ENCODE results near the gene KCND3.

The KCND3 gene

DNA sequence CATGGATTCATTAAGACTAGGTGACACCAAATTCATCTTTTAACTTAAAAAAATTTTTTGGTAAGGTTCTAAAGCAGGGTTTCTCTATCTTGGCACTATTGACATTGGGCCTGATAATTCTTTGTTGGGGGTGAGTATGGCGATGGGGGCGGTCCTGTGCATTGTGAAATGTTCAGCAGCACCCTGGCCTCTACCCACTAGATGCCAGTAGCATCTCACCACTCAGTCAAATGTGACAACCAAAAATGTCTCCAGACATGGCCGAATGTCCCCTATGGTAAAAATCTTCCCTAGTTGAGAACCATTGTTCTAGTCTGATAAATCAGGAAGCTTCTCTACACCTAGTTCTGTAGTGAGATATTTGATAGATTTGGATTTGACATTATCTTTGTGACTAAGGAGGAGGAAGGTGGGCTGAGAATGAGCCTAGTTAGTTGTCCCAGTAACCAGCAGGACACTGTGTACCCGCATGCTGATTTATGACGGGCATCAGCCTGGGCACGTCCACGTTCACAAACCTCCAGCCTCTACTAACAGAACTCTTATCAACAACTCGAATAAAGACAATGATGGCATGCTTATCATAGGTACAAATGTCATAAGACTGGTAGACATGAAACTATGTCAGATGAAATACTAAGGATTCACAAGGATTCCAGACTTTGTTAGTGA is 104.6 kb downstream of the KCND3 start:
- in situ Hi-C loops (cut with MboI; ENCODE audit: low sequenced_read_pairs), result no loop called here

DNA sequence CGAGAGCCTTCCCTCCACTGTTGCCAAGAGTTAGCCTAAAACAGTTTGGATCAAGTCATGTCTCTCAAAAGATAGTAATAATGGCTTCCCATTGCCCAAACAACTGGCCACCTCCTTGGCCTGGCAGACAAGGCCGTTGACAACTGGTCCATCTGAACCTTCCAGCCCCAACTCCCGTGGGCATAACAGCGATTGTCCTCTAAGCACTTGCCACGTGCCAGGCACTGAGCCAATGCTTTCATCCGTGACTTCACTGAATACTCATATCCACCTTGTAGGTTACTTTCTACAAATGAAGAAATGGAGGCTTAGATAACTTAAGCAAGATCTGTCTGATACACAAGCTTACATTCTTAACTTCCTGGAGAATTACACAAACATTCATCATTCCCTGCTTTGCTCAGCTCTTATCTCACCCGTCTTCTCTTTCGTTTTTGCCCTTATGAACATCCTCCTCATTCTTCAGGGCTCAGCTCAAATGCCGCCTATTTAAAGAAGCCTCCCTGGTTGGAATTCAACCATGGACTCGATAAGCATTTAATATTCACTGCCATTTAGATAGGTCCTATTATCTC is 106.4 kb downstream of the KCND3 start:
- in situ Hi-C loops (cut with MboI; ENCODE audit: low sequenced_read_pairs), result no loop called here

DNA sequence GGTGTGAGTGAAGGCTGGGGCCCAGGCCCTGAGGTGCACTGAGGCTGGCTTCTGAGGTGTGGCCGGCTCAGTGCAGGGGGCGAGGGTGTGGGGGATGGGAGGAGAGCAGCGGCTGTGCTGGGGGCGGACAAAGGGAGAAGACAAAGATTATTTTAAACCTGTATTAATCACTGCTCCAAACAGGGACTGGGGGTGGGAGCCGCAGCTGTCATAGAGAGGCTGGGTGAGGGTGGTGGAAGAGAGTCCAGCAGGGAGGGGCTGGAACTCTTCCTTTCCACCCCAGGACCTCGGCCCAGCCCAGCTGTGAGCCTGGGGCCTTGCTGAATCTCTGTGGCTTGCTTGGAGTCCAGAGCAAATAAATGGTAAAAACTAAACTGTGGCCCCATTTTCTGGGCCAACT is 106.9 kb downstream of the KCND3 start:
- in situ Hi-C loops (cut with MboI; ENCODE audit: low sequenced_read_pairs), result no loop called here

DNA sequence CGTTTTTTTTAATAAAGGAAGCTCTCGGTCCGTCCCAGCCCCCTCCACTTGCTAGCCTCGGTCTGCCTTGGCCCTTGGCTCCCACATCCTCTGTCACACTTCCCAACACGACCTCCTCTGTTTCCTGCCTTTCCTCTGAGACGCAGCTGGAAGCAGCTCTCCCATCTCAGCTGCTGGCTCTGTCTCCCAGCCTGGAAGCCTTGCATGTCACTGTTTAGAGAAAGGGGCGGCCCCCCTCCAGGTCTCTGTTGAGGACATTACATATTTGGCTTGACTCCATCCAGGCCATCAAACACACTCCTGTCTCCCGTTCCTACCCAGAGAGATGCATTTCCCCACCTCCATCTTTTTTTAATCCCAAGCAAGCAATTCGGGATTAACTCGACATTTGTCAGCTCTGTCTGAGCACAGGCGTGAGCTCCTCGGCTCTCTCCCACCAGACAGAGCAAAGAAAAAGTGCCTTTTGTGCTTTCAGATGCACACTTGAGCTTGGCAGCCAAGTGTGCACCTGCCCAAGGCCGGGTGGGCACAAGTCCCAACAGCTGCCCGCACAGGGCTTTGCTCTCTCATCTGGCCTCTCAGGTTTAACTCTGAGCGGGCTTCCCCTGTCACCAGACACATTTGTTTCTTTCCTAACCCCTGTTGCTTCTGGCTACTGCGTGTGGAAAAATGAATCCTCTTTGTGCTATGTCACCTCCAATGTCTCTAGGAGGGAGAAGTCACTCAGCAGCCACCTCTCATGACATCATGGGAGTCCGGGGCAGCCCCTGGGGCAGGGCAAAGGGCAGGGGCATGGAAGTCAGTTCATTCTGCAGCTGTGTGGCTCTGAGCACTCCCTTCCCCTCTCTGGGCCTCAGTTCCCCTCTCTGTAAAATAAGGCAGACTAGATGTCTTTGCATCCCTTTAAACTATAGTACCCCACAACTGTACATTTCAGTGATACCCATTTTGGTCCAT is 108.3 kb downstream of the KCND3 start:
- in situ Hi-C loops (cut with MboI; ENCODE audit: low sequenced_read_pairs), result no loop called here

DNA sequence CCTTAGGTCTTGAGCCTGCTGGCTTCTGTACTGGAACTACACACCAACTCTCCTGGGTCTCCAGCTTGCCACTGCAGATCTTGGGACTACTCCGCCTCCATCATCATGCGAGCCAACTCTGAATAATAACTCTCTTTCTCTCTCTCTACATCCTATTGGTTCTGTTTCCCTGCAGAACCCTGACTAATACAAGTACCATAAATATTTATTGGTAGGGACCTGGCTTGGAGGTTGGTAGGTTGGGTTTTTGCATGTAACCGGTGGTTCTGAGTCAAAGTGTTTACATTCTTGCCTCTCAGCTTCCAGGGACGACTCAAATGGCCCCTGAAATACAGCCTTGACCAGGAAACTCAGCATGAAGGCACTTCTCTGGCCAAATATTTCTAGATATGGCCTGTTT is 110.4 kb downstream of the KCND3 start:
- in situ Hi-C loops (cut with MboI; ENCODE audit: low sequenced_read_pairs), result no loop called here

DNA sequence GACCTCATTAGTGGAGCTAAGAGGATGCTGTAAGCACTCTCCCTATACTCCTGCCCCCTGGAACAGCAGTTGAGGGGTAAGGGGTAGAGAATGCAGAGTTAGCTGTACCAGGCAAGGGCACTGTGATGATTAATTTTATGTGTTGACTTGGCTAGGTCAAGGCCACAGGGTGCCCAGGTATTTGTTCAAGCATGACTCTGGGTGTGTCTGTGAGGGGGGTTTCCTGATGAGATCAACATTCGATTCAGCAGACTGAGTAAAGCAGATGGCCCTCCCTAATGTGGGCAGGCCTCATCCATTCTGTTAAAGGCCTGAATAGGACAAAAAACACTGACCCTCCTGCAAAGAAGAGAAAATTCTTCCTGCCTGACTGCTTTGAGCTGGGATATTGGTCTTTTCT is 110.8 kb downstream of the KCND3 start:
- in situ Hi-C loops (cut with MboI; ENCODE audit: low sequenced_read_pairs), result no loop called here

DNA sequence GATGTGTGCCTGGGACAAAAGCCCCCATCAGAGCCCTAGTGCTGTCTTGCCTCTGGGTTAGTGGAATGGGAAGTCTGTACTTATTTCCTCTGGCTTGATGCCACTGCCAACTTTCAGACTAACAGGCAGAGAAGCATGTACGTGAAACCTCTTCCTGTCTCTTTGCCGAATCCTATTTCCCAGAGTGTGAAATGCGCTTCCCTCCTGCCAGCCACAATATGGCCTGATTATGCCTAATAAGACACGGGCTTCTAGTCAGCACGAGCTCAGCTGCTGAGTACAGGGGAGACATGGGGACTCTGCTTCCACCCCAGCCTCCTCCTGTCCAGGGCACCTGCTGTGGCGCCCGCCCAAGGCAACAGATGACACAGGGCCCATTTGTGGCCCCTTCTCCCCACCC is 111.4 kb downstream of the KCND3 start:
- in situ Hi-C loops (cut with MboI; ENCODE audit: low sequenced_read_pairs), result no loop called here

DNA sequence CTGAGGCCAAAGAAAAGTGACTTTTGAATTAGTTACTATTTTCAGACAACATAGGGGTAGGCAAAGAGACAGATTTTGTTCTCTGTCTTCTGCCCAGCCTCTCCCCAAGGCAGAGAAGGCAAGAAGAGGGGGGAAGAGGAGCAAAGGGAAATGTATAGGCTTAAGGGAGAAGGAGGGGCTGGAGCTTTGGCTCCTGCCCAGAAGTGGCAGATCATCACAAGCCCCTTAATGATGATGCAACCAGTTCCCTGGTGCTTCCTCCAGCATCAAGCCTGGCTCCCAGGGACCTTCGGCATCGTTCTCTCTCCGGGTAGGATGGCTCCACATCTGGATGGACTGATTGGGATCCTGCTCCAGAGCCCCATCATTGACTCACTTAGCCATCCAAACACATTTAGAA is 112.8 kb downstream of the KCND3 start:
- in situ Hi-C loops (cut with MboI; ENCODE audit: low sequenced_read_pairs), result no loop called here

DNA sequence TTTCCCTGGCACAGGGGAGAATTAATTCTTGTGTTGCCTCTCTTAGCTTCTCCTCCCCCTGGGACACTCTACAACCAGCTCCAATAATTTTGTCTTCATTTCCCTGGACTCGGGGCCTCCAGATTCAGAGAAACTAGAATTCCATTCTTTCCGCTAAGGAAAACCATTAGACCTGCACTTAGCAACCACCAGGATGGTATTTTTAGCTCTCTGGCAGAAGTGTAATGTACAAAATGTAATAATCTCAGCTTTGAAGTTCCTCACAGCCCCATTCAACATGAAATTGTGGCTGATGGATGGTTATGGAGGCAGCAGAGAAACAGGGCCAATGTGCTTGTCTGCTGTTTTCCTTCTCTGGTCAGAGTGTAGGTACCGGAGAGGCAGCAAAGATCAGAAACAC is 113.8 kb downstream of the KCND3 start:
- in situ Hi-C loops (cut with MboI; ENCODE audit: low sequenced_read_pairs), result no loop called here

DNA sequence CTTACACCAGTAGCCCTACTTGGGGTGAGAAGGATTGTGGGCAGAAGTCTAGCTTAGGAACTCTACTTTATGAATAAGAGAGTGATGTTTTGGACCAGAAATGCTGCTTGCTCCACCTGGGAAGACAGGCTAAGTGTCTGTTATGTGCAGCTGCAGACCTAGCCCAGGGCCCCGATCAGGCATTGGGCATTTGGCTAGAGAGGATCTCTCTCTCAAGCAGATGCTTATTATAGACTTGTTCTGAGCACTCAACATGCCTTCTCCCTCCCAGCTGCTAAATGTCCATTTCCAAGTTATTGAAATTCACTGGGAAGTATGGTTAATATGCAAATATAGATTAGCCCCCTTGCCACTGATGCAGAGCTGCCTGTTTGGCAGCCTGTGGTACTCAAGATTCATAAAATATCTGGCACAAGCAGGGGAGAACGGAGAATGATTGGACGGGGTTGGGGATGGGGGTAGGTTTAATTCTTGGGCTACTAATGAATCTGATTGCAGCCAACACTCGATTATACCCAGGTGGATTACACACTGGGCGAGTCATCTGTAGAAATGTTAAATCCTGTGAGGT is 115.9 kb downstream of the KCND3 start:
- in situ Hi-C loops (cut with MboI; ENCODE audit: low sequenced_read_pairs), result no loop called here

DNA sequence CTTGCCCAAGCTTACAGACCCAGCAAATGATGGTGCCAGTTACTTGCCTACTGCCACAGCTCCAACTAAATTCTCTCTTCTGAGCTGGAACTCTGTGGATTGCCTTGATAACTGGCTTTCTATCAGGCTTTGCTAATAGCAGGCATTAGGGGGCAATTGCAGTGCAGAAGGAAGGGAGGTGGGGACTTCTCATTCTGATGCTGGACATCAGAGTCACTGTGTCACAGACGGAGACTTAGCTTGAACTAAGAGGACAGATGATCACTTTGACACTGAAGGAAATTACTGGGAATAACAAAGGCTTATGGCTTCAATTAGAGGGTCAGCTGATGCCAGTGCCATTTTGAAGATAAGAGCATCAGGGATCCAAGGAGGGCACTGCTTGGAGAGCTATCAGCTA is 119.3 kb downstream of the KCND3 start:
- in situ Hi-C loops (cut with MboI; ENCODE audit: low sequenced_read_pairs), result no loop called here

DNA sequence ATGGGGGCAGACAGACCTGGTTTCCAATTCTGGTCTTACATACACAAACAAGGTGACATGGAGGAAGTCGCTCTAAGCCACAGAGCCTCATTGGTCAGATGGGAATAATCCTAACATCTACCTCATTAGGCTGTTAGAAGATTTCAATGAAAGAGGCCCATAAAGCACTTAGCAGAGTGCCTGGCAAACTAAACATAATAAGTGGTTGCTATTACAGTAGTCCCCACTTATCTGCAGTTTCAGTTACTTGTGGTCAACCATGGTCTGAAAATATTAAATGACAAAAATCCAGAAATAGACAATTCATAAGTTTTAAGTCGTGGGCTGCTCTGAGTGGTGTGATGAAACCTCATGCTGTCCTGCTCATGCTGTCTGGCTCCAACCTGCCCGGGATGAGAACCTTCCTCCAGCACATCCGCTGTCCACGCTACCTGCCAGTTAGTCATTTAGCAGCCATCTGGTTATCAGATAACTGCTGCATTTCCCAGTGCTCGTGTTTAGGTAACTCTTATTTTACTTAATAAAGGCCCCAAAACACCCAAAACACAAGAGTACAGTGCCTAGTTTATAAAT is 121.5 kb downstream of the KCND3 start:
- in situ Hi-C loops (cut with MboI; ENCODE audit: low sequenced_read_pairs), result no loop called here

DNA sequence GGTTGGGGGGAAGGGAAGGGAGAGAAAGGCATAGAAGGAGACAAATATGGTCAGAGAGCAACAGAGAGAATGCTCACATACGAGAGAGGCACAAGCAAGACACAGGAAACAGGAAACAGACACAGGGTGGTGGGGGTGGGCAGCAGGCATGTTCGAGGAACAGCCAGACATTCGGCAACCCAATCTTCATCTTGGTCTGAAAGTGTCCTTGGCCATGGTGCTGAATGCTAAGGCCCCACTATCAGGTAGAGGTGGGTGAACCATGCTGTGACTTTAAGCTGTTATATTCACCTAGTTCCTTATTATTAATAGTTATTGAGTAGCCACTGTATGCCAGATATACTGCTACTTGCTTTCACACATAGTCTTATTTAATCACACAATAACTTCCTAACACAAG is 124.6 kb downstream of the KCND3 start:
- in situ Hi-C loops (cut with MboI; ENCODE audit: low sequenced_read_pairs), result no loop called here

DNA sequence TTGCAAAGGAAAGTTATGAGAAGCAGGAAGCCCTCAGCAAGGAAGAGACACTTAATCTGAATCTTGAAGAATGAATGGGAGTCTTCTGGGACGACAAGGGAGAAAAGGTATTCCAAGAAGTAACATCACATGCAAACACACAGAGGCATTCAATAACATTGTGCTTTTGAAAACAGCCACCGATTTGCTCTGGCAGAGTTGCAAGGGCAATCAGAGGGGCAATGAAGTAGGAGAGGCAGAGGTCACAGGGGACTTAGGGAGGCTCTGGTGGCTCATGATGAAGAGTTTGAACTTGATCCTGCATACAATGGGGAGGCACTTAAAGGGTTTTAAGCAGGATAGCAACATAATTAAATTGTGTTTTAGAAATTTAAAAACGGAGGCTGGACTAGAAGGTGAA is 126.1 kb downstream of the KCND3 start:
- in situ Hi-C loops (cut with MboI; ENCODE audit: low sequenced_read_pairs), result no loop called here

DNA sequence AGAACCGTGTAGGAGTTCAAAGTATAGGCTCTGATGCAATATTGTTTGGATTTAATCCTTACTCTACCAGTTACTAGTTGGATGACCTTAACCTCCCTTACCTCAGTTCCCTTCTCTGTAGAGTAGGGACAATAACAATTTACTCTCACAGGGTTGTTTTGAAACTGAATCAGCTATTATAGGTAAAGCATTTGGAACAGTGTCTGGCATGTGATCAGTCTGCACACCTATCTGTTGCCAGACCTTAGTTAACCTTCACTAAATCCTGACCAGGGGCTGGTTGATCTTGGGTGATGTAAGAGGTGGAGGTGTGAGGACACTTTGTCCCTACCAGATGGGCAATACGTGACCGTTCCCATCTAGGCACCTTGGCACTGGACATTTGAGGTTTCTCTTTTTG is 126.9 kb downstream of the KCND3 start:
- in situ Hi-C loops (cut with MboI; ENCODE audit: low sequenced_read_pairs), result no loop called here

DNA sequence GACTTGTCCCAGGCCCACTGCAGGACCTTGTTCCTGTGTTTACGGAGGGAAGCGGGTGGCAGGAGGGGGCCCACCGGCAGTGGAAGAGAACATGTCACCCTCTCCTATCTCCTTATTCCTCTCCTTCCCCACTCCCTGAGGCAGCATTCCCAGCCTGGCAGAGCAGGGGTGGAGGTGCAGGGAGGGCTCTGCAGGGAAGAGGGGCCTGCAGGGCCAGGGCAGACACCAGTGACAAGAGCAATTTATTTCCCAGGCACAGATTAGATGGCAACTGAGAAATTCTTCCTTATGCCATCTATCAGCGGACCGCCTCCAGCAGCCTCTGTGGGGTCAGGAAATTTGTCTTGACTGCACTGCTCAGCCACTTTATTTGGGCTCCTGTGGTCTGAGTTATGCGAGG is 127.9 kb downstream of the KCND3 start:
- in situ Hi-C loops (cut with MboI; ENCODE audit: low sequenced_read_pairs), result no loop called here

DNA sequence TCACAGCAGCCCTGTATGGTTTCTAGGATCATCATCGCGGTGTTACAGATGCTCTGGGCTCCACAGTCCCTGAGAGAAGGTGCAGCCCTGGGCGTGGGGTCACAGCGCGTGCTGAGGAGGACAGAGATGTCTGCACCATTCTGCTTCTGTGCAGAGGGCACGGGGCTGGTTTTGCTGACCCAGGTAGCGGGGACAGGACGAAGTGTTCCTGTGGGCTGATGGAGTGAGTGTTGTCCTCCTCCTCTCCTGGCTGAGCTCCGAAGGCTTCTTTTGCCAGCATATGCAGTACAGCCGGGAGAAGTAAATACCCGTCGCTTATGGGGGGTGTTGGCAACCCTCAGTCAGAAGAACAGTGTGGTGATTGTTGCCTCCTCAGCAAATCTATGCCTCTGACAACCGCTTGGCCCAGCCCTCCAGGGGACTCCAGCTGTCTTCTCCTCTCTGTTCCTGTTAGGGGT is 132.2 kb downstream of the KCND3 start:
- in situ Hi-C loops (cut with MboI; ENCODE audit: low sequenced_read_pairs), result no loop called here

DNA sequence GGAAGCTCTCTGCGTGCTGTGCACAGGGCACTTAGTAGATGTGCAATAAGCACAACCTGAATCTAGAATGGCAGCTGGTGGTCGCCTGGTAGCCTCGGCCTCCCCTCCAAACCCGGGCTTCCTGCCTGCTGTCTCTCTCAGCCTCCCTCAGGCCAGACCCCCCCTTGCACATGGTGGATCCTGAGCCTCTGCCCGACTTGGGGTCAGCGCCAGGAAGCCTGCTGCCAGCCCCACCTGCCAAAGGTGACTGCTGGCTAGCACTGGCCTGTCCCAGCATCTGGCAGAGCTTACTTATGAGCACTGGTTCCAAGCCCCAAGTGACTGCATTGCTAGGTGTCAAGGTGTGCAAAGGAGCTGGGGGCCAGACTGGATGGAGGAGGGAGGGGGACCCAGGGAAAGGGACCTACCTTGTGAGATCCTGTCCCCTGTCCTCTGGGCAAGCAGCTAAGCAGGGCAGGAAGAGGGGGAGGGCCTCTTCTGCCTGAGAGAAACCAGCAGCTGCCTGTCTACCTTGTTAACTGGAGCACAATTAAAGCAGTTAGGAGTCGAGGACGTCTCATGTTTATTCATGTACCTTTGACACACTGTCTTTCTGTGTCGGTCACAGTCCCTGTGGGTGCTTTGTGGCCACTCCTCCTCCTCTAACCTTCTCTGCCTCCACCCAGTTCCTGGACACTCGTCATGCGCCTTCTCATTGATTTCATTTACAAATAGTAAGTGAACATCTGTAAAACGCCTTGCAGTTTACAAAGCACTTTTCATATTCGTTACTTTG is 132.9 kb downstream of the KCND3 start:
- in situ Hi-C loops (cut with MboI; ENCODE audit: low sequenced_read_pairs), result no loop called here

DNA sequence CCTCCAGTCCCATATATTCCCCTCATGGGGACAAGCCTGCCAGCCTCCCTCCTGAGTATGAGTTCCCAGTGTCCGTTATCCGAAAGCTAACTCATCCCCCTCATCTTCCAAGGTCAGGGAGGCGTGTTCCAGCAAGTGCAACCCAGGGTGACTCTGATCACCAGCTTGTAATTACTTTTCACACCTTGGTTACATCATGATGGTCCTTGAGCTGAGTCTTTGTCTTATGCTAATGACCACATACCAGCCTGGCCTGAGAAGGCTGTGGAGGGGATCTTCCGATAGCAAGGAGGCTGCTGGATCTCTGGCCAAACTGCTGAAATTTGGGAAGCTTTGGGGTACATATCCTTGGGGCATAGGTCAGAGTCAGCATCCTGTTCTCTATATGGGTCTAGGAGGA is 134.2 kb downstream of the KCND3 start:
- in situ Hi-C loops (cut with MboI; ENCODE audit: low sequenced_read_pairs), result no loop called here

DNA sequence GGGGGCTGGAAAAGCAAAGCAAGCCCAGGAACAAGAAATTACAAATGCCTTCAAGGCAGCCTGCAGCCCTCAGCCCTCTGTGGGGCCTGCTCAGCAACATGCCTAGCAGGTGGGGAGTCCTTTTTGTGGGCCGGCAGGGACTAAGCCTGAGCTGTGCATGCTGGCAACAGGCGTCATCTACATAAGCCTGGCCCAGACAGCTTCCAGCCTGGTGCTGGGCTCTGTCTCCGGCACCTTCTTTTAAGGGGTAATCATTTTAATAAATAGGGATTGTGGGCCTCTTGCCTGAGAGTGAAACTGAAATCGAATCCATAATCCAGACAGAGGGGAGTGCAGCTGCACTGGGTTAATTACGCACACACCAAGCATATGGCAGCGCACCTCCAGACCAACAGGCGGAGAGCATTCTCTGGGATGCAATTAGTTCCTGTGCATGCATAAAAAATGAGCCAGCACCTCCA is 137.2 kb downstream of the KCND3 start:
- in situ Hi-C loops (cut with MboI; ENCODE audit: low sequenced_read_pairs), result no loop called here

Data from HL-60/S4 treated with retinoic acid at 250 ng/mL for 4 days and 3 days (cell line).